HG03558 (cell line): ENCODE data around the gene GPT2.
A peak's percentile ranks its signal among the peaks of the same experiment; 100 is the strongest.

Source experiments
- ATAC-seq: cut with Tn5 transposase; IDR thresholded peaks from one replicate; pipeline ENCODE4 v1.9.1; 2021; ENCODE audit warnings: moderate number of reproducible peaks; ENCODE audit not compliant: unreplicated experiment; ENCODE audit errors: extremely low read depth

The GPT2 gene

GRCh38 chr16:46954562-46954961 is 70.4 kb downstream of the GPT2 start:
- ATAC-seq, result no peak

- no peak for ATAC-seq
Observed at GRCh38 chr16:46961373-46962353, 77.5 kb downstream of the GPT2 start.

GRCh38 chr16:46962629-46963028 is 78.5 kb downstream of the GPT2 start:
- no peak for ATAC-seq

GRCh38 chr16:46968063-46968435 is 83.9 kb downstream of the GPT2 start:
- no peak for ATAC-seq

- no peak for ATAC-seq
Observed at GRCh38 chr16:46970089-46970488, 85.9 kb downstream of the GPT2 start.

GRCh38 chr16:46971271-46971670 is 87.1 kb downstream of the GPT2 start:
- ATAC-seq, result no peak

GRCh38 chr16:46972429-46973206 is 88.5 kb downstream of the GPT2 start:
- peak; percentile 11 for ATAC-seq

- peak; percentile 50 for ATAC-seq
Observed at GRCh38 chr16:46973207-46973995, 89.2 kb downstream of the GPT2 start, which contains the start of gene DNAJA2. TSS of gene DNAJA2 (minus strand) at chr16:46973674. CDS start at chr16:46973572, 102 bp downstream.

- no peak for ATAC-seq
Observed at GRCh38 chr16:46973996-46974324, 89.8 kb downstream of the GPT2 start.

GRCh38 chr16:46974352-46974751 is 90.2 kb downstream of the GPT2 start:
- ATAC-seq, result no peak

- no peak for ATAC-seq
Observed at GRCh38 chr16:46975165-46975564, 91.0 kb downstream of the GPT2 start.

- no peak for ATAC-seq
Observed at GRCh38 chr16:46975908-46976470, 91.8 kb downstream of the GPT2 start.

- ATAC-seq, result no peak
Observed at GRCh38 chr16:46976550-46976949, 92.4 kb downstream of the GPT2 start.
